Skeletal muscle tissue (tissue), 4 donors: ENCODE data around the gene PTPRN2. TPM values are rescaled to one million over a fixed set of nuclear protein-coding genes. Genes with fewer than 3 reads are reported as not detected.

ENCODE experiments used
- H3K27ac ChIP-seq: one replicate; pipeline ENCODE4 v1.7.0; 2013; ENCODE audit warnings: mild to moderate bottlenecking, low read depth, low read length, inconsistent platforms
- H3K27me3 ChIP-seq, 3 donors: one replicate each; pipeline ENCODE4 v1.7.0; 2013; ENCODE audit warnings: low read length in 3 of 3; ENCODE audit not compliant: control insufficient read depth in 3 of 3, insufficient read depth in 3 of 3
- H3K36me3 ChIP-seq, 3 donors: one replicate each; pipeline ENCODE4 v1.7.0; 2013; ENCODE audit warnings: low read length in 3 of 3; ENCODE audit not compliant: control insufficient read depth in 3 of 3, insufficient read depth in 3 of 3
- H3K4me1 ChIP-seq, 3 donors: one replicate each; pipeline ENCODE4 v1.7.0; 2013; ENCODE audit warnings: low read length in 3 of 3, mild to moderate bottlenecking in 3 of 3; ENCODE audit not compliant: control insufficient read depth in 3 of 3, insufficient read depth in 3 of 3
- H3K4me3 ChIP-seq, 3 donors: one replicate each; pipeline ENCODE4 v1.7.0; 2013; ENCODE audit warnings: low read length in 3 of 3
- H3K9ac ChIP-seq, 3 donors: one replicate each; pipeline ENCODE4 v1.7.0; 2013; ENCODE audit warnings: low read length in 3 of 3, mild to moderate bottlenecking in 3 of 3, moderate library complexity in 2 of 3, low read depth in 1 of 3
- H3K9me3 ChIP-seq, 3 donors: one replicate each; pipeline ENCODE4 v1.7.0; 2013; ENCODE audit warnings: low read length in 3 of 3; ENCODE audit not compliant: control insufficient read depth in 3 of 3
- total RNA-seq: library from RNA; depleted of rRNA; stranded (reverse); fragments of >200 nt; gene quantifications from one replicate; pipeline ENCODE4 v1.2.3, GENCODE V29; 2014
- donor health status: Osteomylitis.

PTPRN2 gene
- total RNA-seq, 1 donor from 2014 or later = 1.6 TPM

DNA sequence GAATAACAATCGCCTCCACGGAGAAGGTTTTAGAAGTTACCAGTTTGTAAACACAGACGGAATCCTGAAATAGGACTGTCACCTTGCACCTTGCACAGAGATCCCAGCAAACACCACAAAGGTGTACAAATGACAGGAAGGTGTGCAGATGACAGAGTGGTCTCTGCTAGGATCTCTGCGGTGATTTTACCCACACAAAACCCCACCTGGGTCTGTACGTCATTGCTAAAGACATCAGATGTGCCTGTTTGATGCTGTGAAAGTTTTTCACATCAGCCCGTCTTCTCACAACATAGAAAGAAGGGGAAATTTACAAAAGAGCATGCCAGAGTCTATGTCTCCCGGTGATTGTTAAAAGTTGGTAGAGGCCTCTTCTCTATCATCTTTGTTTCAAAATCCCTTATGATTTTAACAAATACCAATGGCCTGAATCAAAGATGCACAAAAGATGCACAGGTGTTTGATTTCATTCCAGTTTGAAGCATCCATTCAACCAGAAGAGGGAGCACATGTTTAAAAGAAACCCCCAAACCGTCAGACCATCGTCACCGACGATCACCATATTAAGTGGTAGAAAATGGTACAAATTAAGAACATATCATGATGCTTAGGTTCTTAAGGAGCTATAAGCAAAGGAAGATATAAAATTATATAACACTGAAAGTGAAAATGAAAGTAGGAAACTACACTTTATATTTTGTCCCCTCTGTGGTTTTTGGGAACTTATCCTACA lies 576.5 kb downstream of the PTPRN2 start:
- peaks cover 5 to 30% (median 13%) of the 10 kb centered on the region in 3 donors for H3K27me3 ChIP-seq
- no peaks in the 10 kb centered on the region for H3K36me3 ChIP-seq
- no peak overlapping the region for H3K9ac ChIP-seq
- peaks cover 0 to 6% (median 5%) of the 10 kb centered on the region in 3 donors for H3K4me1 ChIP-seq
- H3K4me3 ChIP-seq = no peak overlapping the region
- no peak overlapping the region for H3K27ac ChIP-seq
- H3K9me3 ChIP-seq = no peaks in the 10 kb centered on the region

DNA sequence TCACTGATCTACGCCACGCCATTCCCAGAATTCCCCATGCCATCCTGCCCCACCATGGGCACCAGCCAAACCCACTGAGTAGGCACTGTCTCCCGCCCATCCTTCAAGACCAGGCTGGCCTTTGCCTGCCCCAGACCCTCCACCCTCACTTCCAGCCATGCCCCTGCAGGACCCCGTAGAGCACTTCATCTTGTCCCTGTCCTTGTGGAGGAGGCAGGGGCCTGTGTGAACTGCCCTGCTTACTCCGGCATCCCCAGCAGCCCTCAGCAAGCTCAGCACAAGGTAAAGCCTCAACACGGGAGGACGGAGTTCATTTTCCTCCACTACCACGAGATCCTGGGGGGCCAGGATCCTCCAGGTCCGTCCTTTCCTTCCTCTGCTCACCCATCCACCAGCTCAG lies 577.7 kb downstream of the PTPRN2 start:
- H3K9ac ChIP-seq = no peak overlapping the region
- no peak overlapping the region for H3K27ac ChIP-seq
- H3K27me3 ChIP-seq = peaks cover 0 to 36% (median 8%) of the 10 kb centered on the region in 3 donors
- no peak overlapping the region for H3K4me3 ChIP-seq
- H3K36me3 ChIP-seq = no peaks in the 10 kb centered on the region
- H3K9me3 ChIP-seq = no peaks in the 10 kb centered on the region
- no peaks in the 10 kb centered on the region for H3K4me1 ChIP-seq

DNA sequence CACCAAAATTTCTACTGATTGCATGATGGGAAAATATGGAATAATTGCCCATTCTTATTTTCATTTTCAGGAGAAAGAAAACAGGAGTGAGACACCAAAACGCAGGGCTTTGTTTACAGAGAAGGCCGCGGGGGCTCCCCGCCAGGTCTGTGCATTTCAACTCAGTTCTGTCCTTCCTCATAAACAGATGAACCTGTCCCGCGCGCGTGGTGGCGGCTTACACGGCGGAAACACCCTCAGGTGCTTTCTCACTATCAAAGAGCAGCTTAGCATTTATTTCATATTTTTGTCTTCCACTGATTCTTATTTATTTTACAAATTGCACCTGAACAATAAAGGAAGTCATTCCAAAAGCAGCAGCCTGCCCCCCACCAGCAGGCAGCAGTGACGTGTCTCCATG lies 579.4 kb downstream of the PTPRN2 start:
- no peak overlapping the region for H3K9ac ChIP-seq
- no peak overlapping the region for H3K4me3 ChIP-seq
- H3K4me1 ChIP-seq = no peaks in the 10 kb centered on the region
- H3K27me3 ChIP-seq = peaks cover 0 to 38% (median 8%) of the 10 kb centered on the region in 3 donors
- no peaks in the 10 kb centered on the region for H3K9me3 ChIP-seq
- H3K36me3 ChIP-seq = no peaks in the 10 kb centered on the region
- H3K27ac ChIP-seq = no peak overlapping the region

DNA sequence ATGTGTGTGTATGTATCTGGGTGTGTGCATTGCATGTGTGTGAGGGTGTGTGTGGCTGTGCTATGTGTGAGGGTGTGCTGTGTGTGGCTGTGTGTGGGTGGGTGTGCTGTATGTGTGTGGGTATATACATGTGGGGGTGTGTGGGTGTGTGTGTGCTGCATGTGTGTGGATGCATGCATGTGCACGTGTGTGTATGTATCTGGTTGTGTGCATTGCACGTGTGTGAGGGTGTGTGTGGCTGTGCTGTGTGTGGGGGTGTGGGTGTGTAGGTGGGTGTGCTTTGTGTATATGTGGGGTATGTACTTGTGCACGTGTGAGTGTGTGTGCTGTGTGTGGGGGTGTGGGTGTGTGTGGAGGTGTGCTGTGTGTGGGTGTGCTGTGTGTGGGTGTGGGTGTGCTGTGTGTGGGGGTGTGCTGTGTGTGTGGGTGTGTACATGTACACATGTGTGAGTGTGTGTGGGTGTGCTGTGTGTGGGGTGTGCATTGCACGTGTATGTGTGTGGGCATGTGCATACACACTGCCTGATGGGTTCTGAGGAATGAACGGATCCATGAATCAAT lies 579.8 kb downstream of the PTPRN2 start:
- H3K36me3 ChIP-seq = no peaks in the 10 kb centered on the region
- no peak overlapping the region for H3K9ac ChIP-seq
- H3K4me3 ChIP-seq = no peak overlapping the region
- H3K27ac ChIP-seq = no peak overlapping the region
- no peaks in the 10 kb centered on the region for H3K9me3 ChIP-seq
- H3K27me3 ChIP-seq = peaks cover 0 to 38% (median 8%) of the 10 kb centered on the region in 3 donors
- no peaks in the 10 kb centered on the region for H3K4me1 ChIP-seq

DNA sequence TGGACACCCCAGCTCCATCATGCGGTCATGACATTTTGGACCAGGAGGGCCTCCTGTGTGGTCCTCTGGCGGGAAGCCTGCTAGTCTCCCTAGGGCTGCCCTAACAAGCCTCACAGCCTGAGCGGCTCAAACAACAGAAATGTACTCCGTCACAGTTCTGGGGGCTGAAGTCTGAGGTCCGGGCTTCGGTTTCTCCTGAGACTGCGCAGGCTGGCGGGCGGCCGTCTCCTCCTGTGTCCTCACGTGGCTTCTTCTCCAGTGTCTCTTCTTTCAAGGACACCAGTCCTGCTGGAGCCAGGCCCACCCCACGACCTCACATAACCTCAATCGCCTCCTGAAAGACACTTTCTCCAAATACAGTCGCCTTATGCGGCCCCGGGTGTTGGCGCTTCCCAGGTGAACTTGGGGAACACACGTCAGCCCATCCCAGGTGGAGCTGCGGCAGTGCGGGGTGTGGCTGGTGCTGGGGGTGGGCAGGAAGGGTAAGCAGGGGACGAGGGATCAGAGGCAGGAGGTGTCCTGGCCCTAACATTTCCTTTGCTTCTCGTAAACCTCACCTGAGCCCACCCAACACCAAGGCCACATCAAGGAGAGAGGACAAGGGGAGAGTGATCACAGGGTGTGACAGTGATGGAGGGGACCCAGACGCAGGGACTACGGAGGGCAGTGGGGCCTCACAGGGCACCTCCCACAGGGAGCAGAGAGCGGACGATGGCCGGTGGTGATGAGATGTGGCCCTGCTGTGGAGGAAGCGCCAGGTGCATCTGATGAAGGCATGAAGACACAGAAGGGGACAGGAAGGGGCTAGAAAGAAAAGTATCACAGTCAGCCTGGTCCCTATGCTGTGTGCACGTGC lies 580.6 kb downstream of the PTPRN2 start:
- H3K4me3 ChIP-seq = no peak overlapping the region
- H3K27me3 ChIP-seq = peaks cover 0 to 40% (median 8%) of the 10 kb centered on the region in 3 donors
- H3K4me1 ChIP-seq = no peaks in the 10 kb centered on the region
- no peak overlapping the region for H3K27ac ChIP-seq
- H3K36me3 ChIP-seq = no peaks in the 10 kb centered on the region
- no peak overlapping the region for H3K9ac ChIP-seq
- no peaks in the 10 kb centered on the region for H3K9me3 ChIP-seq

DNA sequence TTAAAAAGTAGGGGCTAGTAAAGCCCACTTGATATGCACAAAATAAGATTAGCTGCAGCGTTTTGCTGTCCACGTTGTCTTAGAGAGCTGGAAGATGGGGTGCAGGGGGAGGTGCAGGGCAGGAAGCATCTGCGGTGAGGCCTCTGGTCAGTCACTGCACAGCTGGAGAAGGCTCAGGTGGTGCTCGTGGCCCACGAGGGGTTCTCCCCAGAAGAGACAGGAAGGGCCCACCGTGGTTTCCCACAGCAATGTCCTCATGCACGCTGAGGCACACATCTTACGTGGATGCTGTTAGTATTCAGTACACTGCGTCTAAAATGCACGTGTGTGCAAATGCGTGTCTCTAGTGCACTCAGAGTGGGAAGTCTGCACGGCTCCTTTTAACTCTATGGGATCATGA lies 582.1 kb downstream of the PTPRN2 start:
- H3K36me3 ChIP-seq = no peaks in the 10 kb centered on the region
- no peaks in the 10 kb centered on the region for H3K4me1 ChIP-seq
- no peak overlapping the region for H3K27ac ChIP-seq
- H3K9me3 ChIP-seq = no peaks in the 10 kb centered on the region
- peaks cover 0 to 45% (median 8%) of the 10 kb centered on the region in 3 donors for H3K27me3 ChIP-seq
- H3K4me3 ChIP-seq = no peak overlapping the region
- H3K9ac ChIP-seq = no peak overlapping the region

DNA sequence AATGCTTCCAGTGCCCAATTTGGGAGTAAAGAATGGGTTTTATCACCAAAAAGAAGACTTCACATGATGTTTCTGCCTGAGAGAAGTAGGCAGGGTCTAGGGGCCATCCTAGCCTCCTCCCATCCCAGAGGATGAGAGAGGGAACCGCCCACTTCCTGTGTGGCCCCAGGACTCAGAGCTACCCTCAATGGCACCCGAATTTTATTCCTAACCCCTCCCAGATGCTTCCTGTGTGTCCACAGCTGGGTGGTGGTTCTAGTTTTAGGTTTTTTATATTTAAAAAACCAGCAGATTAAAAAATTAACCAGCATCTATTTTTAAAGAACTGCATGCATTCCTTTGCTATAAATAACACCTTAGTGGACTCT lies 583.5 kb downstream of the PTPRN2 start:
- H3K4me3 ChIP-seq = no peak overlapping the region
- no peaks in the 10 kb centered on the region for H3K9me3 ChIP-seq
- H3K4me1 ChIP-seq = no peaks in the 10 kb centered on the region
- H3K9ac ChIP-seq = no peak overlapping the region
- H3K36me3 ChIP-seq = no peaks in the 10 kb centered on the region
- H3K27ac ChIP-seq = no peak overlapping the region
- peaks cover 0 to 37% (median 8%) of the 10 kb centered on the region in 3 donors for H3K27me3 ChIP-seq

DNA sequence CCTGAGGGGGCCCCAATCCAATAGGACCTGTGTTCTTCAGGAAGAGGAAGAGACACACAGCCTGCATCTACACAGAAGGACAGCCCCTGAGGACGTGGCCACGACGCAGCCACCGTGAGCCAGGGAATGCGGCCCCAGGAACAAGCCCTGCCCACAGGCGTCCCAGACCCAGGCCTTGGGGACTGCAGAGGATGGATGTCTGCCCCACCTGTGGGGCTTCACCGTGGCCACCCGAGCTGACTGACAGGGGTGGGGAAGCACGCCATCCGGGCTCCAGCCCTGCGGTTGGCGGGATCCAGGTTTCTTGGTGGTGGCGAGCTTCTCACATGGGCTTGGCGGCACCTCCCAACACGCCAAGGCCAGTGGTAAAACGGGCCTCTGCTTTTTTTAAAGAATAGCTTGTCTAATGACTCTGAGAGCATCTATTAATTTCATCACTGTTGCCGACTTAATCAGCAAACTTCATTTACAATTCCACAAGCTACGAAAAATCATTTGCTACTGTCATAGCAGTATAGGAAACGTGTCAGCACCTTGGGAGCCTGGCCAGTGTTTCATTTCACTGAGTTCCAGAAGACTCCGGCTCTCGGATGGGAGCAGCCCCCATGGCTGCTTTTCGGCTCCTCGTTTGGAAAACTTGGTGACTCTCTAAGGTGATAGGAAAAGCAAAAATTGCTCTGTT lies 584.0 kb downstream of the PTPRN2 start:
- H3K27ac ChIP-seq = no peak overlapping the region
- no peaks in the 10 kb centered on the region for H3K36me3 ChIP-seq
- H3K9ac ChIP-seq = no peak overlapping the region
- no peak overlapping the region for H3K4me3 ChIP-seq
- peaks cover 0 to 34% (median 8%) of the 10 kb centered on the region in 3 donors for H3K27me3 ChIP-seq
- H3K4me1 ChIP-seq = no peaks in the 10 kb centered on the region
- H3K9me3 ChIP-seq = no peaks in the 10 kb centered on the region

DNA sequence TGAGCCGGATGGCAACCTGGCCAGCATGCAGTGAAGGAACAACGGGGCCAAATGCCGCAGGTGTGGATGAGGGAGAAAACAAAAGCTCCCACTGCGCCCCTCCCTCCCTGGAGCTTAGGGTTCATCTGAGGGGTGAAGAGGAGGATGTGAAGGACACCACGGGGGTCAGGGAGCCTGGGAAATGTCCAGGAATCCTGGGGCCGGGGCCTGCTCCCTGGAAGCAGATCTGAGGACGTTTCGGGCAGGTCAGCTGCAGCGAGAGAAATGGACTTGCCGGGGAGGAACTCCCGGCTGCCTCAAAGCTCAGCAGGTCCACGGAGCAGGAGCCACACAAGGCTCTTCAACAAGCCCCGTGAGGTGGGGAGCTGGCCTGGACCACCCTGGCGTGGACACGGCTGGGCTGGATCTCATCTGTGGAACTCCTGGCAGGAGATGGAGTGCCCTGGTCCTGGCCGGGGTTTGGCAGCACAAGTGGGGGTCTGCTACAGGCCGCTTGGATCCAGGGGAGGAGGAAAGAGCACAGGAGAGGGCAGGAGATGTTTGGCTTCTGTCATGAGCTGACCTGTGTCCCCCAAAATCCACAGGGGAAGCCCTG lies 585.0 kb downstream of the PTPRN2 start:
- H3K9me3 ChIP-seq = no peaks in the 10 kb centered on the region
- H3K4me3 ChIP-seq = no peak overlapping the region
- no peak overlapping the region for H3K27ac ChIP-seq
- no peak overlapping the region for H3K9ac ChIP-seq
- no peaks in the 10 kb centered on the region for H3K4me1 ChIP-seq
- peaks cover 0 to 31% (median 5%) of the 10 kb centered on the region in 3 donors for H3K27me3 ChIP-seq
- H3K36me3 ChIP-seq = no peaks in the 10 kb centered on the region
